GM12878 (cell line): ENCODE measurements around the gene HTR4. TPM values are rescaled to one million over a fixed set of nuclear protein-coding genes. Genes with fewer than 3 reads are reported as not detected.

ENCODE experiments used
- E2F8 ChIP-seq: fragments of 450-650 bp; IDR thresholded peaks from 2 replicates; pipeline ENCODE4 v1.6.1; 2018; ENCODE audit warnings: mild to moderate bottlenecking, low read depth, moderate library complexity; ENCODE audit not compliant: partially characterized antibody
- MTA2 ChIP-seq: fragments of 450-650 bp; IDR thresholded peaks from 2 replicates; pipeline ENCODE4 v1.6.1; 2016; ENCODE audit warnings: low read depth, mild to moderate bottlenecking, moderate library complexity
- MYC ChIP-seq: IDR thresholded peaks from 2 replicates; pipeline ENCODE4 v1.6.1; 2011; ENCODE audit warnings: mild to moderate bottlenecking, low read length, moderate library complexity, inconsistent platforms; ENCODE audit not compliant: insufficient read depth, insufficient replicate concordance, insufficient read length, severe bottlenecking
- POLR2AphosphoS2 ChIP-seq: IDR thresholded peaks from 2 replicates; pipeline ENCODE4 v1.6.1; 2011; ENCODE audit warnings: low read depth, mild to moderate bottlenecking, low read length, improper control_type of control experiment, moderate library complexity
- POU2F2 ChIP-seq: IDR thresholded peaks from 3 replicates; pipeline ENCODE4 v1.6.1; 2011; ENCODE audit warnings: low read depth, mild to moderate bottlenecking, low read length, borderline replicate concordance
- SMAD5 ChIP-seq: IDR thresholded peaks from 2 replicates; pipeline ENCODE4 v1.6.1; 2016; ENCODE audit warnings: antibody characterized with exemption, low read depth
- TARDBP ChIP-seq: IDR thresholded peaks from 2 replicates; pipeline ENCODE4 v1.6.1; 2016; ENCODE audit warnings: borderline replicate concordance
- ZNF384 ChIP-seq: IDR thresholded peaks from 2 replicates; pipeline ENCODE4 v1.6.1; 2012; ENCODE audit warnings: low read depth, mild to moderate bottlenecking, low read length, improper control_type of control experiment, borderline replicate concordance
- ZNF592 ChIP-seq: fragments of 450-650 bp; IDR thresholded peaks from 2 replicates; pipeline ENCODE4 v1.6.1; 2017; ENCODE audit warnings: mild to moderate bottlenecking, moderate library complexity
- ZNF687 ChIP-seq: fragments of 450-650 bp; IDR thresholded peaks from 2 replicates; pipeline ENCODE4 v1.6.1; 2017; ENCODE audit warnings: mild to moderate bottlenecking, moderate library complexity
- polyA plus RNA-seq, 11 experiments: library from polyadenylated mRNA; depleted of rRNA in 4 of 11; unstranded in 6 of 11; stranded (reverse) in 5 of 11; fragments of >200 nt; fragmentation: Nextera tagmentation in 4 of 11; fragmentation: Illumina TruSeq in 1 of 11; extraction: Ambion mirVana in 4 of 11; extraction: Trizol in 1 of 11; gene quantifications; 1 replicate in 1 of 11; 2 replicates in 10 of 11; pipeline versions ENCODE4 v1.2.1 to v1.2.3, GENCODE V29; 2011 to 2016; ENCODE audit warnings: inconsistent platforms in 2 of 11, missing spikeins in 2 of 11, low read depth in 1 of 11
- total RNA-seq, 4 experiments: library from RNA; depleted of rRNA in 3 of 4; stranded (reverse); fragments of >200 nt in 3 of 4; fragmentation: Illumina TruSeq in 1 of 4; extraction: Trizol in 1 of 4; gene quantifications; 2 replicates each; pipeline versions ENCODE4 v1.2.1 to v1.2.3, GENCODE V29; 2013 to 2021

The HTR4 gene
- total and polyA plus RNA-seq, 10 of the 15 experiments (the other 5 are each of a cell fraction or from before 2014, with no cell fraction given) = not detected

- TF ChIP-seq E2F8 (no peak), ZNF687 (no peak), TARDBP (no peak), ZNF384 (no peak), POU2F2 (no peak), MYC (no peak), MTA2 (no peak), SMAD5 (no peak), ZNF592 (no peak), POLR2AphosphoS2 (no peak)
Measured at GRCh38 chr5:148686660-148687059, 32.3 kb upstream of the HTR4 start (continued).
